Activated CD4-positive, CD25-positive, alpha-beta regulatory T cell treated with anti-CD3 and anti-CD28 coated beads, Interleukin-2, amount 50 U/mL, for 24 hours (primary cell): Measurements from ENCODE around the gene TLR8.
A peak's percentile ranks its signal among the peaks of the same experiment; 100 is the strongest.
"Not testable (repeated sequence)": the region's sequence is repeated elsewhere in the genome, so short reads cannot be mapped to it uniquely, and the experiment has no call there.

ENCODE experiments used
- ATAC-seq, 2 donors: fragments of 150-1000 bp; cut with Tn5 transposase; one replicate each; pipeline ENCODE4 v1.10.0; 2021; ENCODE audit warnings: mild to moderate bottlenecking in 1 of 2, moderate library complexity in 1 of 2

TLR8 gene

GRCh38 chrX:12899506-12899905, 6.9 kb upstream of the TLR8 start:
- ATAC-seq = no peak

GRCh38 chrX:12901486-12901885, 4.9 kb upstream of the TLR8 start:
- peak in 1 of 2 donors; percentile 20 for ATAC-seq

GRCh38 chrX:12903646-12904045, 2.8 kb upstream of the TLR8 start:
- no peak for ATAC-seq

- no peak for ATAC-seq
Observed at GRCh38 chrX:12910423-12911121, 4.2 kb downstream of the TLR8 start.

- ATAC-seq = no peak
Observed at GRCh38 chrX:12911122-12911470, 4.7 kb downstream of the TLR8 start.

GRCh38 chrX:12912791-12913482, 6.5 kb downstream of the TLR8 start:
- no peak for ATAC-seq

GRCh38 chrX:12917753-12918152, 11.3 kb downstream of the TLR8 start:
- no peak for ATAC-seq

GRCh38 chrX:12919051-12919450, 12.6 kb downstream of the TLR8 start:
- peak; percentile 46 to 49 for ATAC-seq

- no peak for ATAC-seq
Observed at GRCh38 chrX:12919620-12920019, 13.2 kb downstream of the TLR8 start.

GRCh38 chrX:12920990-12921389, 14.6 kb downstream of the TLR8 start:
- ATAC-seq = no peak

GRCh38 chrX:12921886-12922598, 15.6 kb downstream of the TLR8 start:
- no peak for ATAC-seq

GRCh38 chrX:12922599-12922919, 16.1 kb downstream of the TLR8 start:
- ATAC-seq = no peak

- ATAC-seq = no peak
Observed at GRCh38 chrX:12929701-12930100, 23.3 kb downstream of the TLR8 start.

GRCh38 chrX:12930150-12930549, 23.7 kb downstream of the TLR8 start:
- no peak for ATAC-seq

- no peak for ATAC-seq
Observed at GRCh38 chrX:12932244-12932643, 25.8 kb downstream of the TLR8 start.

GRCh38 chrX:12934850-12935249, 28.4 kb downstream of the TLR8 start:
- no peak for ATAC-seq

GRCh38 chrX:12936947-12937346, 30.5 kb downstream of the TLR8 start:
- ATAC-seq = no peak

- not testable (repeated sequence) for ATAC-seq
Observed at GRCh38 chrX:12940471-12940870, 34.1 kb downstream of the TLR8 start.

- not testable (repeated sequence) for ATAC-seq
Observed at GRCh38 chrX:12943592-12943991, 37.2 kb downstream of the TLR8 start.

- not testable (repeated sequence) for ATAC-seq
Observed at GRCh38 chrX:12944452-12944851, 38.0 kb downstream of the TLR8 start.

GRCh38 chrX:12945494-12945893, 39.1 kb downstream of the TLR8 start:
- ATAC-seq = no peak

GRCh38 chrX:12946406-12946805, 40.0 kb downstream of the TLR8 start:
- no peak for ATAC-seq

GRCh38 chrX:12946838-12947544, 40.6 kb downstream of the TLR8 start:
- ATAC-seq = peak in 1 of 2 donors; percentile 14
